WTC11 (cell line): ENCODE data around the gene GOLPH3.

ENCODE experiments used
- E2F4 ChIP-seq: sonication (generic); formaldehyde crosslinking; IDR thresholded peaks from 2 replicates; pipeline ENCODE4 v1.8.1; 2022; ENCODE audit warnings: low read depth, mild to moderate bottlenecking, moderate library complexity, missing genetic modification reagents, borderline replicate concordance
- FOXK1 ChIP-seq: sonication (generic); formaldehyde crosslinking; IDR thresholded peaks from 2 replicates; pipeline ENCODE4 v1.8.0; 2022; ENCODE audit warnings: mild to moderate bottlenecking, moderate library complexity, missing genetic modification reagents
- JUN ChIP-seq: sonication (generic); formaldehyde crosslinking; IDR thresholded peaks from 2 replicates; pipeline ENCODE4 v1.8.0; 2023; ENCODE audit warnings: mild to moderate bottlenecking, missing genetic modification reagents
- RELA ChIP-seq: sonication (generic); formaldehyde crosslinking; IDR thresholded peaks from 2 replicates; pipeline ENCODE4 v1.8.1; 2022; ENCODE audit warnings: missing genetic modification reagents, mild to moderate bottlenecking, borderline replicate concordance
- USF2 ChIP-seq: sonication (generic); formaldehyde crosslinking; IDR thresholded peaks from 2 replicates; pipeline ENCODE4 v1.8.1; 2023; ENCODE audit warnings: mild to moderate bottlenecking, missing genetic modification reagents, moderate library complexity

DNA sequence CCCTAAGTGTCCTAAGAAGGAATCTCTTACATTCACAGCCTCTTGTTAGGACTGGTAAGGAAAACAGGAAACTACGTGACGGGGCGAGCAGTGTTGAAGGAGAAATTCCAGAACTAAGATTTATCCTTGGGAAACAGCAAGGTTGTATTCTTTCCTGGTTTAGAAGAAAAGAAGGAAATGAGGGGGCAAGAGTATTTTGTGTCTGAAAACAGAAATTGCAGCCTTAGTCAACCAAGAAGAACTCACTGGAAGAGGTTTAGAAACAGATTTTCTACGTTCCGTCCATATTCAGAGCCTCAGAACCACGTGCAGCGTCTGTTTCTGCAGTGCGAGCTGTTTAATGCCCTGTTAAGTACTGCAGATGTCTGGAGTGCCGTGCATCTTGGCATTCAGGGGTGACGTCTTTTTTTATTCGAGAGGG, 75.2 kb downstream of the GOLPH3 start:
- TF ChIP-seq JUN (CRISPR knock-in tag) = no peak
- no peak for TF ChIP-seq FOXK1 (CRISPR knock-in tag)
- no peak for TF ChIP-seq RELA (CRISPR knock-in tag)
- no peak for TF ChIP-seq USF2 (CRISPR knock-in tag)
- TF ChIP-seq E2F4 (CRISPR knock-in tag) = no peak
